Sigmoid colon (tissue), 7 donors: ENCODE data around the gene ABCC1. TPM values are rescaled to one million over a fixed set of nuclear protein-coding genes. Genes with fewer than 3 reads are reported as not detected.
"Not testable (repeated sequence)": the region's sequence is repeated elsewhere in the genome, so short reads cannot be mapped to it uniquely, and the experiment has no call there.

Source experiments
- DNase-seq: peaks from one replicate; pipeline ENCODE4 v3.0.0-alpha.2; 2019
- H3K27ac ChIP-seq, 4 donors: fragments of 200-600 bp; sonication (generic); one replicate each; pipeline ENCODE4 v1.5.1; 2016 to 2019; ENCODE audit warnings: mild to moderate bottlenecking in 1 of 4
- H3K27me3 ChIP-seq, 3 donors: fragments of 200-600 bp; sonication (generic); one replicate each; pipeline ENCODE4 v1.5.1; 2019; ENCODE audit warnings: mild to moderate bottlenecking in 1 of 3
- H3K36me3 ChIP-seq, 4 donors: fragments of 200-600 bp; sonication (generic); one replicate each; pipeline ENCODE4 v1.5.1; 2016 to 2019
- H3K4me1 ChIP-seq, 4 donors: fragments of 200-600 bp; sonication (generic); one replicate each; pipeline ENCODE4 v1.5.1; 2017 to 2019
- H3K4me3 ChIP-seq, 4 donors: fragments of 200-600 bp; sonication (generic); one replicate each; pipeline ENCODE4 v1.5.1; 2017 to 2019; ENCODE audit warnings: mild to moderate bottlenecking in 2 of 4, moderate library complexity in 1 of 4
- H3K9me3 ChIP-seq, 4 donors: fragments of 200-600 bp in 3 of 4; sonication (generic) in 3 of 4; one replicate each; pipeline versions ENCODE4 v1.5.1 to v1.6.1; 2013 to 2019
- CTCF ChIP-seq, 4 experiments: fragments of 450-650 bp in 3 of 4; fragments of 200-600 bp in 1 of 4; IDR thresholded peaks; one replicate each; pipeline ENCODE4 v1.5.1; 2016 to 2019; ENCODE audit warnings: antibody characterized with exemption in 4 of 4, mild to moderate bottlenecking in 3 of 4, moderate library complexity in 2 of 4
- EP300 ChIP-seq, 4 donors: sonication (generic); formaldehyde crosslinking; IDR thresholded peaks; one replicate each; pipeline ENCODE4 v1.6.1; 2017; ENCODE audit warnings: antibody characterized with exemption in 4 of 4
- POLR2A ChIP-seq, 2 donors: fragments of 450-650 bp; IDR thresholded peaks; one replicate each; pipeline ENCODE4 v1.6.1; 2016; ENCODE audit warnings: antibody characterized with exemption in 2 of 2, mild to moderate bottlenecking in 2 of 2, moderate library complexity in 2 of 2
- POLR2AphosphoS5 ChIP-seq, 4 donors: sonication (generic); formaldehyde crosslinking; IDR thresholded peaks; one replicate each; pipeline ENCODE4 v1.6.1; 2017; ENCODE audit warnings: antibody characterized with exemption in 4 of 4
- WGBS, 2 donors: extraction: QIAGEN DNeasy Blood & Tissue Kit; methylation state at CpG; one replicate each; pipeline ENCODE4 v1.1.7; 2013; 5-methylcytosine and 5-hydroxymethylcytosine counted together
- intact Hi-C: fragments of 100-400 bp; cut with DNase I; formaldehyde crosslinking; loops from one replicate; pipeline ENCODE4 v1.15.1; 2023
- polyA plus RNA-seq, 3 donors: library from polyadenylated mRNA; stranded (reverse); fragments of 200-250 nt; gene quantifications; one replicate each; pipeline ENCODE4 v1.2.3, GENCODE V29; 2013
- total RNA-seq, 4 donors: library from RNA; depleted of rRNA; stranded (reverse); fragments of >200 nt; gene quantifications; one replicate each; pipeline ENCODE4 v1.1.0, GENCODE V29; 2016
- donor health status: healthy with polysubstance abuse.
- donor health status: Bipolar disorder and iron deficiency.
- donor health status: healthy.

Gene ABCC1
- total and polyA plus RNA-seq, 7 donors = 1.8 to 51.8 (median 22.5) TPM

- peaks cover 0 to 40% (median 31%) of the 10 kb centered on the region in 4 donors for H3K4me1 ChIP-seq
- intact Hi-C loops = no loop called here
- H3K36me3 ChIP-seq = peaks cover 9 to 37% (median 17%) of the 10 kb centered on the region in 4 donors
- TF ChIP-seq EP300 (IDR thresholded peaks at IDR 0.05) = no peak
- no peak overlapping the region for H3K4me3 ChIP-seq
- no peak for DNase-seq
- no peaks in the 10 kb centered on the region for H3K9me3 ChIP-seq
- H3K27me3 ChIP-seq = no peaks in the 10 kb centered on the region
- peak overlapping the region; percentile 64 to 92 (median 85) for H3K27ac ChIP-seq
- WGBS, 2 donors = 97 to 98% methylated on average over 4 of the region's 4 CpGs
Measured at GRCh38 chr16:16102738-16103137, 153.3 kb downstream of the ABCC1 start.

DNA sequence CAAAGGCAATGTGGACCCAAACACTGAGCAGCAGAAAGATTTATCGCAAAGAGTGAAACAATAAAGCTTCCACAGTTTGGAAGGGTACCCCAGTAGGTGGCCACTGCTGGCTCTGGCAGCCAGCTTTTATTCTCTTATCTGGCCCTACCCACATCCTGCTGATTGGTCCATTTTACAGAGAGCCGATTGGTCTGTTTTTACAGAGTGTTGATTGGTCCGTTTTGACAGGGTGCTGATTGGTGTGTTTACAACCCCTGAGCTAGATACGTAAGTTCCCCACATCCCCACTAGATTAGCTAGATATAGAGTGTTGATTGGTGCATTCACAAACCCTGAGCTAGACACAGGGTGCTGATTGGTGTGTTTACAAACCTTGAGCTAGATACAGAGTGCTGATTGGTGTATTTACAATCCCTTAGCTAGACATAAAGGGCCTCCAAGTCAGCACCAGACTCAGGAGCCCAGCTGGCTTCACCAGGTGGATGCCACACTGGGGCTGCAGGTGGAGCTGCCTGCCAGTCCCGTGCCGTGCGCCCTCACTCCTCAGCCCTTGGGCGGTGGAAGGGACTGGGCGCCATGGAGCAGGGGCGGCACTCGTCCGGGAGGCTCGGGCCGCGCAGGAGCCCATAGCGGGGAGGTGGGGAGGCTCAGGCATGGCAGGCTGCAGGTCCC is 154.9 kb downstream of the ABCC1 start:
- H3K9me3 ChIP-seq, H3K27me3 ChIP-seq, H3K4me3 ChIP-seq, intact Hi-C loops, DNase-seq: not testable (repeated sequence)
- Histone ChIP-seq H3K4me1 (peaks cover 0 to 43% (median 35%) of the 10 kb centered on the region in 4 donors), H3K27ac (peak overlapping the region in 3 of 4 donors; percentile 81 to 92 (median 89)), H3K36me3 (peaks cover 9 to 37% (median 17%) of the 10 kb centered on the region in 4 donors)
- WGBS, 2 donors = 95% methylated on average over 16 of the region's 16 CpGs

DNA sequence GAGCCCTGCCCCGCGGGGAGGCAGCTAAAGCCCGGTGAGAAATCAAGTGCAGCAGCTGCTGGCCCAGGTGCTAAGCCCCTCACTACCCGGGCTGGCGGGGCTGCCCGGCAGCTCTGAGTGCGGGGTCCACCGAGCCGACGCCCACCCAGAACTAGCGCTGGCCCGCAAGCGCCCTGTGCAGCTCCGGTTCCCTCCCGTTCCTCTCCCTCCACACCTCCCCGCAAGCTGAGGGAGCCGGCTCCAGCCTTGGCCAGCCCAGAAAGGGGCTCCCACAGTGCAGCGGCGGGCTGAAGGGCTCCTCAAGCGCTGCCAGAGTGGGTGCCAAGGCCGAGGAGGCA is 155.4 kb downstream of the ABCC1 start:
- DNase-seq, intact Hi-C loops, H3K9me3 ChIP-seq, H3K27me3 ChIP-seq, H3K4me3 ChIP-seq: not testable (repeated sequence)
- peak overlapping the region; percentile 12 to 89 (median 34) for H3K27ac ChIP-seq
- WGBS, 2 donors = 95 to 96% methylated on average over 21 of the region's 21 CpGs
- H3K4me1 ChIP-seq = peaks cover 0 to 43% (median 34%) of the 10 kb centered on the region in 4 donors
- peaks cover 9 to 39% (median 17%) of the 10 kb centered on the region in 4 donors for H3K36me3 ChIP-seq

- Histone ChIP-seq H3K9me3 (no peaks in the 10 kb centered on the region), H3K4me3 (no peak overlapping the region), H3K27me3 (no peaks in the 10 kb centered on the region), H3K4me1 (peaks cover 0 to 38% (median 29%) of the 10 kb centered on the region in 4 donors), H3K36me3 (peaks cover 9 to 46% (median 17%) of the 10 kb centered on the region in 4 donors), H3K27ac (peak overlapping the region in 2 of 4 donors; percentile 28 to 78)
- intact Hi-C loops = no loop called here
- DNase-seq = no peak
- TF ChIP-seq POLR2A (IDR thresholded peaks at IDR 0.05) = no peak
- no peak for TF ChIP-seq EP300 (IDR thresholded peaks at IDR 0.05)
- no peak for TF ChIP-seq CTCF (IDR thresholded peaks at IDR 0.05)
- no peak for TF ChIP-seq POLR2AphosphoS5 (IDR thresholded peaks at IDR 0.05)
- WGBS, 2 donors = 87 to 93% methylated on average over 14 of the region's 14 CpGs
Measured at GRCh38 chr16:16105646-16106045, 156.2 kb downstream of the ABCC1 start.

- H3K27ac ChIP-seq = peak overlapping the region; percentile 59 to 78 (median 76)
- no peaks in the 10 kb centered on the region for H3K9me3 ChIP-seq
- H3K4me1 ChIP-seq = peaks cover 0 to 30% (median 23%) of the 10 kb centered on the region in 4 donors
- WGBS, 2 donors = 93 to 94% methylated on average over 6 of the region's 6 CpGs
- DNase-seq = no peak
- intact Hi-C loops = no loop called here
- no peak for TF ChIP-seq POLR2A (IDR thresholded peaks at IDR 0.05)
- TF ChIP-seq POLR2AphosphoS5 (IDR thresholded peaks at IDR 0.05) = no peak
- TF ChIP-seq CTCF (IDR thresholded peaks at IDR 0.05) = no peak
- TF ChIP-seq EP300 (IDR thresholded peaks at IDR 0.05) = no peak
- peaks cover 9 to 55% (median 19%) of the 10 kb centered on the region in 4 donors for H3K36me3 ChIP-seq
- no peak overlapping the region for H3K4me3 ChIP-seq
- H3K27me3 ChIP-seq = no peaks in the 10 kb centered on the region
Measured at GRCh38 chr16:16106466-16106865, 157.1 kb downstream of the ABCC1 start.

GRCh38 chr16:16107839-16108238 is 158.4 kb downstream of the ABCC1 start:
- no peaks in the 10 kb centered on the region for H3K9me3 ChIP-seq
- TF ChIP-seq CTCF (IDR thresholded peaks at IDR 0.05) (no peak), POLR2A (IDR thresholded peaks at IDR 0.05) (no peak), POLR2AphosphoS5 (IDR thresholded peaks at IDR 0.05) (no peak), EP300 (IDR thresholded peaks at IDR 0.05) (no peak)
- no peak overlapping the region for H3K4me3 ChIP-seq
- peak overlapping the region; percentile 59 to 78 (median 76) for H3K27ac ChIP-seq
- no peak for DNase-seq
- H3K36me3 ChIP-seq = peaks cover 22 to 64% (median 26%) of the 10 kb centered on the region in 4 donors
- intact Hi-C loops = no loop called here
- 82 to 84% methylated on average over 6 of the region's 6 CpGs for WGBS, 2 donors
- H3K4me1 ChIP-seq = peaks cover 0 to 17% (median 15%) of the 10 kb centered on the region in 4 donors
- no peaks in the 10 kb centered on the region for H3K27me3 ChIP-seq
